GM23338 (cell line): ENCODE data around the gene TRAPPC10. TPM values are rescaled to one million over a fixed set of nuclear protein-coding genes. Genes with fewer than 3 reads are reported as not detected.

ENCODE experiments used
- ATAC-seq: fragments of 200-7000 bp; cut with Tn5 transposase; 3 replicates; pipeline ENCODE4 v1.9.1; 2020
- DNase-seq: peaks from one replicate; pipeline ENCODE4 v3.0.0-alpha.2; 2015; ENCODE audit warnings: low spot score
- H2AFZ ChIP-seq: fragments of 200-600 bp; sonication (generic); 2 replicates; pipeline ENCODE4 v1.8.0; 2016; ENCODE audit warnings: antibody characterized with exemption, mild to moderate bottlenecking, moderate library complexity
- H3F3A ChIP-seq: fragments of 200-600 bp; sonication (generic); replicated peaks from 2 replicates; pipeline ENCODE4 v1.8.0; 2017; ENCODE audit warnings: antibody characterized with exemption, mixed run types, low read depth
- H3K27ac ChIP-seq: fragments of 200-600 bp; sonication (generic); 2 replicates; pipeline ENCODE4 v1.6.1; 2016; ENCODE audit warnings: low read depth
- H3K27me3 ChIP-seq: fragments of 200-600 bp; sonication (generic); 2 replicates; pipeline ENCODE4 v1.8.0; 2016; ENCODE audit warnings: mild to moderate bottlenecking, mixed run types, moderate library complexity; ENCODE audit not compliant: insufficient read depth
- H3K36me3 ChIP-seq: fragments of 200-600 bp; sonication (generic); 2 replicates; pipeline ENCODE4 v1.8.0; 2016; ENCODE audit warnings: mild to moderate bottlenecking; ENCODE audit not compliant: insufficient read depth
- H3K4me1 ChIP-seq: fragments of 200-600 bp; sonication (generic); 2 replicates; pipeline ENCODE4 v1.8.0; 2016; ENCODE audit warnings: mild to moderate bottlenecking, moderate library complexity; ENCODE audit not compliant: insufficient read depth
- H3K4me2 ChIP-seq: fragments of 200-600 bp; sonication (generic); 2 replicates; pipeline ENCODE4 v1.7.1; 2017; ENCODE audit warnings: mixed run types
- H3K4me3 ChIP-seq: fragments of 200-600 bp; sonication (generic); 2 replicates; pipeline ENCODE4 v1.6.1; 2016; ENCODE audit warnings: mixed run types
- H3K79me2 ChIP-seq: fragments of 200-600 bp; sonication (generic); replicated peaks from 2 replicates; pipeline ENCODE4 v1.8.0; 2017; ENCODE audit warnings: mild to moderate bottlenecking; ENCODE audit not compliant: insufficient read depth
- H3K9me2 ChIP-seq: fragments of 200-600 bp; sonication (generic); 2 replicates; pipeline ENCODE4 v1.8.0; 2017; ENCODE audit not compliant: insufficient read depth
- H4K20me1 ChIP-seq: fragments of 200-600 bp; sonication (generic); replicated peaks from 2 replicates; pipeline ENCODE4 v1.8.0; 2017; ENCODE audit warnings: mild to moderate bottlenecking; ENCODE audit not compliant: insufficient read depth
- H3K27ac Mint-ChIP-seq: 2 replicates; pipeline ENCODE4 v1.8.0; 2020; ENCODE audit warnings: inconsistent platforms, mild to moderate bottlenecking, moderate library complexity, mixed read lengths
- H3K27me3 Mint-ChIP-seq: 3 replicates; pipeline ENCODE4 v1.8.0; 2022; ENCODE audit warnings: low read depth, mild to moderate bottlenecking, moderate library complexity, mixed read lengths, inconsistent platforms; ENCODE audit not compliant: insufficient read depth, poor library complexity
- H3K36me3 Mint-ChIP-seq: 3 replicates; pipeline ENCODE4 v1.8.0; 2021; ENCODE audit warnings: low read depth, mild to moderate bottlenecking, inconsistent platforms, moderate library complexity, mixed read lengths
- H3K4me1 Mint-ChIP-seq: 3 replicates; pipeline ENCODE4 v1.8.0; 2020; ENCODE audit warnings: mild to moderate bottlenecking, inconsistent platforms, mixed read lengths
- H3K4me3 Mint-ChIP-seq: 3 replicates; pipeline ENCODE4 v1.8.0; 2021; ENCODE audit warnings: moderate library complexity, mild to moderate bottlenecking, inconsistent platforms, mixed read lengths
- H3K9me3 Mint-ChIP-seq: 3 replicates; pipeline ENCODE4 v1.8.0; 2020; ENCODE audit warnings: moderate library complexity, mild to moderate bottlenecking, inconsistent platforms, mixed read lengths
- CREB1 ChIP-seq: fragments of 250-450 bp; sonication (Bioruptor Pico); IDR thresholded peaks from 2 replicates; pipeline ENCODE4 v1.5.0; 2020; ENCODE audit warnings: low read depth, mild to moderate bottlenecking, moderate library complexity
- EZH2 ChIP-seq: fragments of 200-600 bp; sonication (generic); IDR thresholded peaks from one replicate; pipeline ENCODE4 v1.8.0; 2017; ENCODE audit warnings: antibody characterized with exemption, mild to moderate bottlenecking, low read depth; ENCODE audit not compliant: unreplicated experiment
- EZH2phosphoT487 ChIP-seq: fragments of 200-600 bp; sonication (generic); IDR thresholded peaks from one replicate; pipeline ENCODE4 v1.8.1; 2018; ENCODE audit warnings: antibody characterized with exemption; ENCODE audit not compliant: unreplicated experiment
- JUNB ChIP-seq: IDR thresholded peaks from one replicate; pipeline ENCODE4 v1.6.1; 2016; ENCODE audit warnings: antibody characterized with exemption; ENCODE audit not compliant: unreplicated experiment
- NANOG ChIP-seq: IDR thresholded peaks from 2 replicates; pipeline ENCODE4 v1.6.1; 2016; ENCODE audit warnings: antibody characterized with exemption, borderline replicate concordance
- POLR2AphosphoS5 ChIP-seq: IDR thresholded peaks from 2 replicates; pipeline ENCODE4 v1.6.1; 2016; ENCODE audit warnings: antibody characterized with exemption, low read depth
- STAT1 ChIP-seq: IDR thresholded peaks from one replicate; pipeline ENCODE4 v1.6.1; 2016; ENCODE audit warnings: antibody characterized with exemption; ENCODE audit not compliant: unreplicated experiment
- ZNF114 ChIP-seq: fragments of 250-450 bp; sonication (Bioruptor Pico); IDR thresholded peaks from 2 replicates; pipeline ENCODE4 v1.5.0; 2020; ENCODE audit warnings: mild to moderate bottlenecking, moderate library complexity
- ZNF331 ChIP-seq: fragments of 250-450 bp; sonication (Bioruptor Pico); IDR thresholded peaks from 2 replicates; pipeline ENCODE4 v1.5.0; 2020; ENCODE audit warnings: low read depth, mild to moderate bottlenecking, moderate library complexity
- polyA plus RNA-seq: library from polyadenylated mRNA; unstranded; fragments of >200 nt; fragmentation: Nextera tagmentation; extraction: Ambion mirVana; gene quantifications from 2 replicates; pipeline ENCODE4 v1.2.1, GENCODE V29; 2016
- total RNA-seq: library from RNA; depleted of rRNA; stranded (reverse); fragments of >200 nt; shearing (Covaris generic); gene quantifications from 2 replicates; pipeline ENCODE4 v1.2.3, GENCODE V29; 2014
- TF ChIP-seq, protein P1 (sequence below), 2 experiments: fragments of 200-600 bp in 1 of 2; sonication (generic) in 1 of 2; conservative IDR thresholded peaks; 2 replicates each; pipeline versions ENCODE4 v1.5.1 to v1.6.1; 2016 to 2017; ENCODE audit warnings: antibody characterized with exemption in 2 of 2, low read depth in 2 of 2, mild to moderate bottlenecking in 2 of 2, moderate library complexity in 1 of 2
- TF ChIP-seq, protein P2 (sequence below): IDR thresholded peaks from 2 replicates; pipeline ENCODE4 v1.6.1; 2016; ENCODE audit warnings: antibody characterized with exemption
- TF ChIP-seq, protein P3 (sequence below): IDR thresholded peaks from one replicate; pipeline ENCODE4 v1.6.1; 2018; ENCODE audit warnings: antibody characterized with exemption; ENCODE audit not compliant: unreplicated experiment
- TF ChIP-seq, protein P4 (sequence below): fragments of 250-450 bp; sonication (Bioruptor Pico); IDR thresholded peaks from 2 replicates; pipeline ENCODE4 v1.5.0; 2020; ENCODE audit warnings: mild to moderate bottlenecking, moderate library complexity

TRAPPC10 gene
- total and polyA plus RNA-seq, 2 experiments from 2014 or later = 14.0 to 27.1 TPM

DNA sequence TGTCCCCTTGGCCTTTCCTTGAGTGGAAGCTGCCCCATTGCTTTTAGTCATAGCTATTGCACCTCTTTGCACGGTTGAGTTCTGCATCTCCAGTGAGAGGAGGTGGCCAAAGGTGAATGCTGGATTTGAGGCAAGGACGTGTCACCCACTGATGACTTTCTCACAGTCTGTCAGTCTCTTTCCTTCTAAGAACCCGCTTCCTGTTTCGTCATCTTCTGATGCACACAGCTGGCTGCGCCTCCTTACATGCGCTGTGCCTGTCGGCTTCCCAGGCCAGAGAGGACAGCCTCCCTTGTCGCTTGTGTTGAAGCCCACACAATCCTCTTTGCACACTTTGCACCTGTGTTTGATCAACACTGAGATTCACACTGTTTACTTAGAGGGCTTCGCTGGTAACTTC, 53.3 kb downstream of the TRAPPC10 start:
- H3K4me2 ChIP-seq = no peak overlapping the region
- no peaks in the 10 kb centered on the region for H3K27me3 ChIP-seq
- no peak for DNase-seq
- peaks cover 26% of the 10 kb centered on the region for H3K36me3 ChIP-seq
- H3K4me1 ChIP-seq = no peaks in the 10 kb centered on the region
- peaks cover 5% of the 10 kb centered on the region for H3K27me3 Mint-ChIP-seq
- no peak overlapping the region for H3K4me3 ChIP-seq
- H3K9me3 Mint-ChIP-seq = no peaks in the 10 kb centered on the region
- no peaks in the 10 kb centered on the region for H3K9me2 ChIP-seq
- no peak for ATAC-seq
- H3K79me2 ChIP-seq = peaks cover 16% of the 10 kb centered on the region
- TF ChIP-seq EZH2phosphoT487 (no peak), JUNB (no peak), POLR2AphosphoS5 (no peak), CREB1 (CRISPR knock-in tag) (no peak), ZNF331 (CRISPR knock-in tag) (no peak), EZH2 (no peak), ZNF114 (CRISPR knock-in tag) (no peak), NANOG (no peak), STAT1 (no peak)
- TF ChIP-seq, protein P1, sequence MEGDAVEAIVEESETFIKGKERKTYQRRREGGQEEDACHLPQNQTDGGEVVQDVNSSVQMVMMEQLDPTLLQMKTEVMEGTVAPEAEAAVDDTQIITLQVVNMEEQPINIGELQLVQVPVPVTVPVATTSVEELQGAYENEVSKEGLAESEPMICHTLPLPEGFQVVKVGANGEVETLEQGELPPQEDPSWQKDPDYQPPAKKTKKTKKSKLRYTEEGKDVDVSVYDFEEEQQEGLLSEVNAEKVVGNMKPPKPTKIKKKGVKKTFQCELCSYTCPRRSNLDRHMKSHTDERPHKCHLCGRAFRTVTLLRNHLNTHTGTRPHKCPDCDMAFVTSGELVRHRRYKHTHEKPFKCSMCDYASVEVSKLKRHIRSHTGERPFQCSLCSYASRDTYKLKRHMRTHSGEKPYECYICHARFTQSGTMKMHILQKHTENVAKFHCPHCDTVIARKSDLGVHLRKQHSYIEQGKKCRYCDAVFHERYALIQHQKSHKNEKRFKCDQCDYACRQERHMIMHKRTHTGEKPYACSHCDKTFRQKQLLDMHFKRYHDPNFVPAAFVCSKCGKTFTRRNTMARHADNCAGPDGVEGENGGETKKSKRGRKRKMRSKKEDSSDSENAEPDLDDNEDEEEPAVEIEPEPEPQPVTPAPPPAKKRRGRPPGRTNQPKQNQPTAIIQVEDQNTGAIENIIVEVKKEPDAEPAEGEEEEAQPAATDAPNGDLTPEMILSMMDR (conservative IDR thresholded peaks at IDR 0.05; ENCODE audit: low read depth in 2 of 2) = no peak
- TF ChIP-seq, protein P2, sequence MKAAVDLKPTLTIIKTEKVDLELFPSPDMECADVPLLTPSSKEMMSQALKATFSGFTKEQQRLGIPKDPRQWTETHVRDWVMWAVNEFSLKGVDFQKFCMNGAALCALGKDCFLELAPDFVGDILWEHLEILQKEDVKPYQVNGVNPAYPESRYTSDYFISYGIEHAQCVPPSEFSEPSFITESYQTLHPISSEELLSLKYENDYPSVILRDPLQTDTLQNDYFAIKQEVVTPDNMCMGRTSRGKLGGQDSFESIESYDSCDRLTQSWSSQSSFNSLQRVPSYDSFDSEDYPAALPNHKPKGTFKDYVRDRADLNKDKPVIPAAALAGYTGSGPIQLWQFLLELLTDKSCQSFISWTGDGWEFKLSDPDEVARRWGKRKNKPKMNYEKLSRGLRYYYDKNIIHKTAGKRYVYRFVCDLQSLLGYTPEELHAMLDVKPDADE = no peak
- TF ChIP-seq, protein P3, sequence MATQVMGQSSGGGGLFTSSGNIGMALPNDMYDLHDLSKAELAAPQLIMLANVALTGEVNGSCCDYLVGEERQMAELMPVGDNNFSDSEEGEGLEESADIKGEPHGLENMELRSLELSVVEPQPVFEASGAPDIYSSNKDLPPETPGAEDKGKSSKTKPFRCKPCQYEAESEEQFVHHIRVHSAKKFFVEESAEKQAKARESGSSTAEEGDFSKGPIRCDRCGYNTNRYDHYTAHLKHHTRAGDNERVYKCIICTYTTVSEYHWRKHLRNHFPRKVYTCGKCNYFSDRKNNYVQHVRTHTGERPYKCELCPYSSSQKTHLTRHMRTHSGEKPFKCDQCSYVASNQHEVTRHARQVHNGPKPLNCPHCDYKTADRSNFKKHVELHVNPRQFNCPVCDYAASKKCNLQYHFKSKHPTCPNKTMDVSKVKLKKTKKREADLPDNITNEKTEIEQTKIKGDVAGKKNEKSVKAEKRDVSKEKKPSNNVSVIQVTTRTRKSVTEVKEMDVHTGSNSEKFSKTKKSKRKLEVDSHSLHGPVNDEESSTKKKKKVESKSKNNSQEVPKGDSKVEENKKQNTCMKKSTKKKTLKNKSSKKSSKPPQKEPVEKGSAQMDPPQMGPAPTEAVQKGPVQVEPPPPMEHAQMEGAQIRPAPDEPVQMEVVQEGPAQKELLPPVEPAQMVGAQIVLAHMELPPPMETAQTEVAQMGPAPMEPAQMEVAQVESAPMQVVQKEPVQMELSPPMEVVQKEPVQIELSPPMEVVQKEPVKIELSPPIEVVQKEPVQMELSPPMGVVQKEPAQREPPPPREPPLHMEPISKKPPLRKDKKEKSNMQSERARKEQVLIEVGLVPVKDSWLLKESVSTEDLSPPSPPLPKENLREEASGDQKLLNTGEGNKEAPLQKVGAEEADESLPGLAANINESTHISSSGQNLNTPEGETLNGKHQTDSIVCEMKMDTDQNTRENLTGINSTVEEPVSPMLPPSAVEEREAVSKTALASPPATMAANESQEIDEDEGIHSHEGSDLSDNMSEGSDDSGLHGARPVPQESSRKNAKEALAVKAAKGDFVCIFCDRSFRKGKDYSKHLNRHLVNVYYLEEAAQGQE = no peak
- TF ChIP-seq, protein P4, sequence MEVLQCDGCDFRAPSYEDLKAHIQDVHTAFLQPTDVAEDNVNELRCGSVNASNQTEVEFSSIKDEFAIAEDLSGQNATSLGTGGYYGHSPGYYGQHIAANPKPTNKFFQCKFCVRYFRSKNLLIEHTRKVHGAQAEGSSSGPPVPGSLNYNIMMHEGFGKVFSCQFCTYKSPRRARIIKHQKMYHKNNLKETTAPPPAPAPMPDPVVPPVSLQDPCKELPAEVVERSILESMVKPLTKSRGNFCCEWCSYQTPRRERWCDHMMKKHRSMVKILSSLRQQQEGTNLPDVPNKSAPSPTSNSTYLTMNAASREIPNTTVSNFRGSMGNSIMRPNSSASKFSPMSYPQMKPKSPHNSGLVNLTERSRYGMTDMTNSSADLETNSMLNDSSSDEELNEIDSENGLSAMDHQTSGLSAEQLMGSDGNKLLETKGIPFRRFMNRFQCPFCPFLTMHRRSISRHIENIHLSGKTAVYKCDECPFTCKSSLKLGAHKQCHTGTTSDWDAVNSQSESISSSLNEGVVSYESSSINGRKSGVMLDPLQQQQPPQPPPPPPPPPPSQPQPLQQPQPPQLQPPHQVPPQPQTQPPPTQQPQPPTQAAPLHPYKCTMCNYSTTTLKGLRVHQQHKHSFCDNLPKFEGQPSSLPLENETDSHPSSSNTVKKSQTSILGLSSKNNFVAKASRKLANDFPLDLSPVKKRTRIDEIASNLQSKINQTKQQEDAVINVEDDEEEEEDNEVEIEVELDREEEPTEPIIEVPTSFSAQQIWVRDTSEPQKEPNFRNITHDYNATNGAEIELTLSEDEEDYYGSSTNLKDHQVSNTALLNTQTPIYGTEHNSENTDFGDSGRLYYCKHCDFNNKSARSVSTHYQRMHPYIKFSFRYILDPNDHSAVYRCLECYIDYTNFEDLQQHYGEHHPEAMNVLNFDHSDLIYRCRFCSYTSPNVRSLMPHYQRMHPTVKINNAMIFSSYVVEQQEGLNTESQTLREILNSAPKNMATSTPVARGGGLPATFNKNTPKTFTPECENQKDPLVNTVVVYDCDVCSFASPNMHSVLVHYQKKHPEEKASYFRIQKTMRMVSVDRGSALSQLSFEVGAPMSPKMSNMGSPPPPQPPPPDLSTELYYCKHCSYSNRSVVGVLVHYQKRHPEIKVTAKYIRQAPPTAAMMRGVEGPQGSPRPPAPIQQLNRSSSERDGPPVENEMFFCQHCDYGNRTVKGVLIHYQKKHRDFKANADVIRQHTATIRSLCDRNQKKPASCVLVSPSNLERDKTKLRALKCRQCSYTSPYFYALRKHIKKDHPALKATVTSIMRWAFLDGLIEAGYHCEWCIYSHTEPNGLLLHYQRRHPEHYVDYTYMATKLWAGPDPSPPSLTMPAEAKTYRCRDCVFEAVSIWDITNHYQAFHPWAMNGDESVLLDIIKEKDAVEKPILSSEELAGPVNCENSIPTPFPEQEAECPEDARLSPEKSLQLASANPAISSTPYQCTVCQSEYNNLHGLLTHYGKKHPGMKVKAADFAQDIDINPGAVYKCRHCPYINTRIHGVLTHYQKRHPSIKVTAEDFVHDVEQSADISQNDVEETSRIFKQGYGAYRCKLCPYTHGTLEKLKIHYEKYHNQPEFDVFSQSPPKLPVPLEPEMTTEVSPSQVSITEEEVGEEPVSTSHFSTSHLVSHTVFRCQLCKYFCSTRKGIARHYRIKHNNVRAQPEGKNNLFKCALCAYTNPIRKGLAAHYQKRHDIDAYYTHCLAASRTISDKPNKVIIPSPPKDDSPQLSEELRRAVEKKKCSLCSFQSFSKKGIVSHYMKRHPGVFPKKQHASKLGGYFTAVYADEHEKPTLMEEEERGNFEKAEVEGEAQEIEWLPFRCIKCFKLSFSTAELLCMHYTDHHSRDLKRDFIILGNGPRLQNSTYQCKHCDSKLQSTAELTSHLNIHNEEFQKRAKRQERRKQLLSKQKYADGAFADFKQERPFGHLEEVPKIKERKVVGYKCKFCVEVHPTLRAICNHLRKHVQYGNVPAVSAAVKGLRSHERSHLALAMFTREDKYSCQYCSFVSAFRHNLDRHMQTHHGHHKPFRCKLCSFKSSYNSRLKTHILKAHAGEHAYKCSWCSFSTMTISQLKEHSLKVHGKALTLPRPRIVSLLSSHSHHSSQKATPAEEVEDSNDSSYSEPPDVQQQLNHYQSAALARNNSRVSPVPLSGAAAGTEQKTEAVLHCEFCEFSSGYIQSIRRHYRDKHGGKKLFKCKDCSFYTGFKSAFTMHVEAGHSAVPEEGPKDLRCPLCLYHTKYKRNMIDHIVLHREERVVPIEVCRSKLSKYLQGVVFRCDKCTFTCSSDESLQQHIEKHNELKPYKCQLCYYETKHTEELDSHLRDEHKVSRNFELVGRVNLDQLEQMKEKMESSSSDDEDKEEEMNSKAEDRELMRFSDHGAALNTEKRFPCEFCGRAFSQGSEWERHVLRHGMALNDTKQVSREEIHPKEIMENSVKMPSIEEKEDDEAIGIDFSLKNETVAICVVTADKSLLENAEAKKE (CRISPR knock-in tag) = no peak
- H3K27ac ChIP-seq = 0 out of 2 replicates have a peak overlapping the region, but pooled peaks have one; percentile 55
- peaks cover 22% of the 10 kb centered on the region for H3K36me3 Mint-ChIP-seq
- peaks cover 6% of the 10 kb centered on the region for H3K4me1 Mint-ChIP-seq
- H3F3A ChIP-seq = no peaks in the 10 kb centered on the region
- H3K27ac Mint-ChIP-seq = peak overlapping the region; percentile 23; the same call in 1 of the 2 replicates
- H4K20me1 ChIP-seq = peaks cover 6% of the 10 kb centered on the region
- H3K4me3 Mint-ChIP-seq = no peak overlapping the region
- no peak overlapping the region for H2AFZ ChIP-seq
